AG09309 (cell line): ENCODE results near the gene ALDH1A3.

Experiments
- DNase-seq: peaks from one replicate; pipeline ENCODE4 v3.0.0-alpha.2; 2010; ENCODE audit warnings: low read depth
- H3K4me3 ChIP-seq: 2 replicates; pipeline ENCODE4 v1.5.1; 2011; ENCODE audit warnings: mild to moderate bottlenecking, low read depth, low read length, moderate library complexity; ENCODE audit not compliant: control insufficient read depth
- CTCF ChIP-seq: IDR thresholded peaks from 2 replicates; pipeline ENCODE4 v1.5.1; 2011; ENCODE audit warnings: mild to moderate bottlenecking, low read depth, low read length, inconsistent platforms; ENCODE audit not compliant: insufficient read depth, control insufficient read depth; ENCODE audit errors: missing control alignments

Gene ALDH1A3

GRCh38 chr15:100909989-100910955 is 30.6 kb downstream of the ALDH1A3 start:
- no peak for DNase-seq

DNA sequence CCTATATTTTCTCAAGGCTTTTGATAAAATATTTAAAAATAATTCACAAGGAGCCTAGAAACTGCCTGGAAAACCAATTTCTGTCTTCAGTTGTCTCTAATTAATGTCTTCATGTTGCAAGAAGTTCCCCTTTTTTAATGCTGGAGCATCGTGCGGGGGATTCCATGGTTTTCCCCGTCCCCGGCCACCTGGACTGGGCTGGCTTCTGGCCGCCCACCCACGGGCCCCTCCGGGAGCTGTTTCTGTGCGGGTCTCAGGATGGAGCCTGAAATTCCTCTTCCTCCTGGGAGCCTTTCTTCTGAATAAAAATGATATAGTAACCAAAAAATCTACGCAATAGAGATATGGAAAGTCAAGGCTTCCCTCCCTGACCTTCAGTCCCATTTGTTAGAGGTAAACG is 31.5 kb downstream of the ALDH1A3 start:
- no peak for TF ChIP-seq CTCF
- DNase-seq = no peak
- no peak overlapping the region for H3K4me3 ChIP-seq

More at GRCh38 chr15:100909989-100910955, 30.6 kb downstream of the ALDH1A3 start:
- peak; percentile 44 for TF ChIP-seq CTCF
- H3K4me3 ChIP-seq = no peak overlapping the region

- H3K4me3 ChIP-seq = no peak overlapping the region
- no peak for DNase-seq
- TF ChIP-seq CTCF = no peak
Observed at GRCh38 chr15:100913961-100914360, 34.3 kb downstream of the ALDH1A3 start.

- peak; percentile 28 for TF ChIP-seq CTCF
- DNase-seq = no peak
- H3K4me3 ChIP-seq = no peak overlapping the region
Observed at GRCh38 chr15:100914876-100915275, 35.2 kb downstream of the ALDH1A3 start.

DNA sequence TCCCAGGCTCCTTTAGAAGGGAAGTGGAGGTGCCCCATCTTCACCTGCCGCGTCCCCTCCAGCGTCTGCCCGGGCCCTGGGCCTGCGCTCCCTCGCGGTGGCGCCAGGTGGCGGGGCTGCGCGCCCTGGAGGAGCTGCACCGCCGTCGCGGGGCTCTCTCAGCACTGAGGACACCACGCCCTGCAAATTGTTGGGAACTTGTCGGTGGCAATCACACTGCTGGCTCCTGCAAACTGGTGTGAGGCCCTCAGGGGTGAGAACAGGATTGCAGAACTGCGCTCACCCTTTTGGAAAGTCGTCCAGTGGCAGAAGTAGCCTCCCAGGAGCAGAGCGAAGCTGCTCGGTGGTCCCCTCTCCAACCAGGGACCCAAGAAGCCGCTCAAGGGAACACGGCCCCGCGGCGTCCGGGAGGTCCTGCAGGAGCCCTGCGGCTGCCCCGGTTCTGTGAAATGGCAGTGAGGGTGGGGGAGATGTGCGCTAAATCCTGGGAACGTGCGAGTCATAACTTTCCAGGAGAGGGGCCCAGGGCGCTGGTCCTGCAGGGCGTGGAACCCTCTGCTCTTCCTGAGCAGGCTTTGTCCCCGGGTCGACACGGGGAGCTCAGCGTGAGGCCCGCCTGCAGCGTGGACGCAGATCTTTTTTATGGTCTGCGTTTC is 38.5 kb downstream of the ALDH1A3 start:
- DNase-seq = peak; percentile 13
- TF ChIP-seq CTCF = peak; percentile 72
- peak overlapping the region; percentile 63 for H3K4me3 ChIP-seq

- no peak for DNase-seq
- peak within 1 kb of the TSS; percentile 72 for H3K4me3 ChIP-seq
- TF ChIP-seq CTCF = no peak
Observed at GRCh38 chr15:100918690-100919480, 39.3 kb downstream of the ALDH1A3 start, which contains the start of gene LRRK1. Gene LRRK1 (plus strand): TSS chr15:100919357. CDS start chr15:100924633, 5,276 bp downstream.
